ENCODE data around the gene GPS1.

GRCh38 chr17:82053130-82053529 is 1.4 kb downstream of the GPS1 start:
- no peak for TF ChIP-seq ATF3 (IDR thresholded peaks at IDR 0.05)
- TF ChIP-seq ZBTB33 (IDR thresholded peaks at IDR 0.05) = no peak
- TF ChIP-seq HNF4A (conservative IDR thresholded peaks at IDR 0.05) = no peak
- TF ChIP-seq MAX (IDR thresholded peaks at IDR 0.05) = no peak
- no peak for TF ChIP-seq FOXA2 (IDR thresholded peaks at IDR 0.05)
- TF ChIP-seq CTCF (IDR thresholded peaks at IDR 0.05; ENCODE audit: low read depth, low read length, missing input control) = no peak
- no peak for TF ChIP-seq RAD21 (IDR thresholded peaks at IDR 0.05)
- no peak for TF ChIP-seq GABPA (IDR thresholded peaks at IDR 0.05 in 1 of 2, conservative IDR thresholded peaks at IDR 0.05 in 1 of 2)

Measured in liver (tissue), 3 donors.